GM12892 (cell line): ENCODE results near the gene ZBTB12.
"Not testable (repeated sequence)": the region's sequence is repeated elsewhere in the genome, so short reads cannot be mapped to it uniquely, and the experiment has no call there.

ENCODE experiments used
- DNase-seq: peaks from one replicate; pipeline ENCODE4 v3.0.0; 2011; ENCODE audit not compliant: insufficient read length
- FAIRE-seq: peaks from 2 replicates; lab custom pipeline; 2011; peaks lifted over from hg19 to GRCh38; lab: Jason Lieb, UNC
- POLR2A ChIP-seq: IDR thresholded peaks from 2 replicates; pipeline ENCODE4 v1.6.1; 2011; ENCODE audit warnings: low read depth, low read length, control low read depth
- POLR2AphosphoS5 ChIP-seq: IDR thresholded peaks from 2 replicates; pipeline ENCODE4 v1.6.1; 2011; ENCODE audit warnings: low read depth, low read length, control low read depth
- TAF1 ChIP-seq: IDR thresholded peaks from 2 replicates; pipeline ENCODE4 v1.6.1; 2011; ENCODE audit warnings: low read depth, mild to moderate bottlenecking, control low read depth, low read length, borderline replicate concordance

Gene ZBTB12

GRCh38 chr6:31940256-31940664, 38.4 kb upstream of the ZBTB12 start:
- FAIRE-seq, result no peak
- DNase-seq, result no peak
- TF ChIP-seq TAF1, result no peak
- no peak for TF ChIP-seq POLR2AphosphoS5
- no peak for TF ChIP-seq POLR2A

DNA sequence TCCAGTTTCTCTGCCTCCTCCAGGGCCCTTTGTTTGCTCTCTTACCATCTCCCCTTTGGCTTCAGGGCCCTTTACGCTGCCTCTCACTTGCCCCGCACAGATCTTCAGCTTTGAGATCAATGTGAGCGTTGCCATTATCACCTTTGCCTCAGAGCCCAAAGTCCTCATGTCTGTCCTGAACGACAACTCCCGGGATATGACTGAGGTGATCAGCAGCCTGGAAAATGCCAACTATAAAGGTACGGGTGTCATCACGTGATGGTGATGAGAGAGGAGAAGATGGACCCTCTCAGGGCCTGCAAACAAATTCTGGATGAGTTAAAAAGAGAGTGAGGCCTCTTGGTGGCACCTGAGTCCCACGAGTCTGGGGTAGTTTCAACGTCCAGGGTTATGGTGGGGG, 33.9 kb upstream of the ZBTB12 start:
- no peak for FAIRE-seq
- no peak for TF ChIP-seq POLR2AphosphoS5
- TF ChIP-seq TAF1, result no peak
- TF ChIP-seq POLR2A, result no peak
- no peak for DNase-seq

- DNase-seq, result no peak
- TF ChIP-seq POLR2AphosphoS5, result no peak
- TF ChIP-seq TAF1, result no peak
- TF ChIP-seq POLR2A, result no peak
- FAIRE-seq, result no peak
These were observed 33.1 kb upstream of the ZBTB12 start for GRCh38 chr6:31935021-31935420.

GRCh38 chr6:31933537-31933936, 31.7 kb upstream of the ZBTB12 start:
- FAIRE-seq, result no peak
- DNase-seq, result no peak
- TF ChIP-seq POLR2AphosphoS5 (no peak), POLR2A (no peak), TAF1 (no peak)

GRCh38 chr6:31932137-31932536, 30.3 kb upstream of the ZBTB12 start:
- not testable (repeated sequence) for FAIRE-seq

GRCh38 chr6:31930962-31931361, 29.1 kb upstream of the ZBTB12 start:
- TF ChIP-seq POLR2A (no peak), POLR2AphosphoS5 (no peak), TAF1 (no peak)
- no peak for DNase-seq
- FAIRE-seq, result no peak

More at GRCh38 chr6:31932137-31932536, 30.3 kb upstream of the ZBTB12 start:
- DNase-seq, result not testable (repeated sequence)

- FAIRE-seq, result no peak
- TF ChIP-seq POLR2AphosphoS5 (no peak), TAF1 (no peak), POLR2A (no peak)
- no peak for DNase-seq
These were observed 26.7 kb upstream of the ZBTB12 start for GRCh38 chr6:31928672-31928939.

DNA sequence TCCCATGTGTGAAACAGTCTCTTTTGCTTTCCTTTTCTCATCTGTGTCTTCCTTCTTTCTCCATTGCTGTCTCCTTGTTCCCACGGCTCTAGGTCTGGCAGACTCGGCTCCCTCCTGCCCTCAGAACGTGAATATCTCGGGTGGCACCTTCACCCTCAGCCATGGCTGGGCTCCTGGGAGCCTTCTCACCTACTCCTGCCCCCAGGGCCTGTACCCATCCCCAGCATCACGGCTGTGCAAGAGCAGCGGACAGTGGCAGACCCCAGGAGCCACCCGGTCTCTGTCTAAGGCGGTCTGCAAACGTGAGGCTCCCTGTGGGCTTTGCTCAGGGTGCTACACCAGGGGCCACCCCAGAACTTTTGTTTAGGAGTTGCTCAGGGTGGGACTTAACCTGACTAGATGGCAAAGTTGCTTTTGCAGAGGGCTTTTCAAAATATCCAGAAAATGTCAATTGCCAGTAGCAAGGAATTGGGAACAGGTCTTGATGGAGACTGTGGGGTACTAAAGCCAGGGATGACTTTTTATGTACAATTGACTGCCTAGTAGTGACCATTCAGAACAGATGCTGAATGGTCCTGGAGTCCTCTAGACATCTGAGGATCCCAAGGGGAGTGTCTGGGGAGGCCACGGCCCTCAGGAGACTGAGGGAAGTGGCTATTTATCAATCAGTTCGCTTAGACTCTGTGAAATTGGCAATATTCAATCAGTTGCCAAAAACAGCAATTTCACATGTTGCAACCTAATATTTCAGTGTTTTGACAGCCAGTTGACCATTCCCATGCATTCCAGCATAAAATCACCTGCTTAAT, 26.2 kb upstream of the ZBTB12 start:
- DNase-seq (no peak), FAIRE-seq (no peak)
- TF ChIP-seq POLR2A (no peak), POLR2AphosphoS5 (no peak), TAF1 (no peak)

GRCh38 chr6:31927242-31927862, 25.5 kb upstream of the ZBTB12 start, which contains the start of gene C2:
C2 (plus strand) TSS chr6:31927717; CDS start chr6:31927753, 36 bp downstream.
- FAIRE-seq (no peak), DNase-seq (no peak)
- TF ChIP-seq POLR2A (no peak), POLR2AphosphoS5 (no peak), TAF1 (no peak)

GRCh38 chr6:31922942-31923341, 21.1 kb upstream of the ZBTB12 start:
- FAIRE-seq (peak; percentile 58), DNase-seq (no peak)

DNA sequence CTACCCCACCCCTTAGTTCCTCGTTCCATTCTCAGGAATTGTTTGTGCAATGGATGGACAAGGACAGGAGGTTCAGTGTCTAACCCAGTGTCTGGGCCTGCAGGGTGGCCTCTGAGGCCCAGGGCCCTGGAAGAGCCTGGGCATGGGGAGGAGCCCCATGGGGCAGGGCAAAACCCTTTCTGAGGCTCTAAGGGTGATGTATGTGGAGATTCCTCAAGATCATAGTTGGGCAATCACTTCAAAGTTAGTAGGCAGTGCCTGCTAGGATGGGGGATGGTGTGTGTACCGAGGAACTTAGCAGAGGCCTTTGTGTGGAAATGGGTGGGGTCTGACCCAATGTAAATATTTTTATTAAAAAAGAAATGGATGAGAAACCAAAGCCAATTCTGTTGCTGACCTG, 18.9 kb upstream of the ZBTB12 start:
- DNase-seq, result no peak
- TF ChIP-seq POLR2A (no peak), POLR2AphosphoS5 (no peak), TAF1 (no peak)
- no peak for FAIRE-seq

More at GRCh38 chr6:31922942-31923341, 21.1 kb upstream of the ZBTB12 start:
- TF ChIP-seq TAF1, result no peak
- no peak for TF ChIP-seq POLR2AphosphoS5
- no peak for TF ChIP-seq POLR2A
